HL-60 (cell line): Measurements from ENCODE around the gene TSPAN15.

Source experiments
- DNase-seq, 2 experiments: peaks; one replicate each; pipeline ENCODE4 v3.0.0-alpha.2; 2010 to 2020; ENCODE audit warnings: low read depth in 1 of 2, low spot score in 1 of 2
- H3K27ac ChIP-seq: fragments of 250-450 bp; sonication (Bioruptor Pico); replicated peaks from 2 replicates; pipeline ENCODE4 v1.5.1; 2020; ENCODE audit warnings: mild to moderate bottlenecking, moderate library complexity
- H3K27me3 ChIP-seq: fragments of 250-450 bp; sonication (Bioruptor Pico); 2 replicates; pipeline ENCODE4 v1.5.1; 2021; ENCODE audit warnings: mild to moderate bottlenecking, moderate library complexity; ENCODE audit not compliant: insufficient read depth, poor library complexity, severe bottlenecking
- H3K4me3 ChIP-seq: replicated peaks from 2 replicates; pipeline ENCODE4 v1.5.1; 2011; ENCODE audit warnings: mild to moderate bottlenecking, control low read depth, low read length; ENCODE audit not compliant: insufficient read depth
- CTCF ChIP-seq: IDR thresholded peaks from one replicate; pipeline ENCODE4 v1.5.1; 2011; ENCODE audit warnings: low read length, control low read depth, inconsistent platforms; ENCODE audit not compliant: insufficient read depth
- GABPA ChIP-seq: IDR thresholded peaks from 2 replicates; pipeline ENCODE4 v1.6.1; 2012; ENCODE audit warnings: low read depth
- POLR2AphosphoS5 ChIP-seq: IDR thresholded peaks from 2 replicates; pipeline ENCODE4 v1.6.1; 2012; ENCODE audit warnings: low read depth
- REST ChIP-seq: IDR thresholded peaks from 2 replicates; pipeline ENCODE4 v1.6.1; 2012; ENCODE audit warnings: low read depth; ENCODE audit not compliant: insufficient replicate concordance
- SPI1 ChIP-seq: IDR thresholded peaks from 2 replicates; pipeline ENCODE4 v1.6.1; 2012; ENCODE audit warnings: low read depth, mild to moderate bottlenecking, borderline replicate concordance

The TSPAN15 gene

GRCh38 chr10:69403519-69403918 is 47.7 kb upstream of the TSPAN15 start:
- no peak for TF ChIP-seq SPI1
- Histone ChIP-seq H3K27me3 (no peaks in the 10 kb centered on the region), H3K27ac (no peak overlapping the region), H3K4me3 (no peak overlapping the region)
- no peak for DNase-seq

GRCh38 chr10:69404786-69405185 is 46.5 kb upstream of the TSPAN15 start:
- H3K4me3 ChIP-seq = no peak overlapping the region
- no peaks in the 10 kb centered on the region for H3K27me3 ChIP-seq
- H3K27ac ChIP-seq = no peak overlapping the region
- no peak for TF ChIP-seq GABPA
- no peak for TF ChIP-seq CTCF
- no peak for TF ChIP-seq REST
- no peak for TF ChIP-seq SPI1
- no peak for TF ChIP-seq POLR2AphosphoS5
- DNase-seq = no peak

- DNase-seq = no peak
- H3K27ac ChIP-seq = no peak overlapping the region
- no peaks in the 10 kb centered on the region for H3K27me3 ChIP-seq
- TF ChIP-seq GABPA (no peak), REST (no peak), CTCF (no peak), POLR2AphosphoS5 (no peak), SPI1 (no peak)
- no peak overlapping the region for H3K4me3 ChIP-seq
Observed at GRCh38 chr10:69405221-69405620, 46.0 kb upstream of the TSPAN15 start.

GRCh38 chr10:69406302-69406811 is 44.9 kb upstream of the TSPAN15 start:
- DNase-seq = no peak
- TF ChIP-seq POLR2AphosphoS5 = no peak
- no peak for TF ChIP-seq GABPA
- Histone ChIP-seq H3K27me3 (no peaks in the 10 kb centered on the region), H3K4me3 (no peak overlapping the region), H3K27ac (no peak overlapping the region)

GRCh38 chr10:69406816-69407580 is 44.3 kb upstream of the TSPAN15 start:
- no peak for DNase-seq
- no peak for TF ChIP-seq REST
- TF ChIP-seq CTCF = no peak
- TF ChIP-seq POLR2AphosphoS5 = no peak
- no peak for TF ChIP-seq GABPA
- no peak for TF ChIP-seq SPI1
- Histone ChIP-seq H3K4me3 (no peak overlapping the region), H3K27ac (no peak overlapping the region), H3K27me3 (no peaks in the 10 kb centered on the region)
